Fibroblast of skin of right biceps (primary cell): Measurements from ENCODE around the gene RTTN.

ENCODE experiments used
- DNase-seq: peaks from one replicate; pipeline ENCODE4 v3.0.0-alpha.2; 2013

RTTN gene

GRCh38 chr18:69969491-69969890 is 236.0 kb downstream of the RTTN start:
- DNase-seq, result peak; percentile 5

DNA sequence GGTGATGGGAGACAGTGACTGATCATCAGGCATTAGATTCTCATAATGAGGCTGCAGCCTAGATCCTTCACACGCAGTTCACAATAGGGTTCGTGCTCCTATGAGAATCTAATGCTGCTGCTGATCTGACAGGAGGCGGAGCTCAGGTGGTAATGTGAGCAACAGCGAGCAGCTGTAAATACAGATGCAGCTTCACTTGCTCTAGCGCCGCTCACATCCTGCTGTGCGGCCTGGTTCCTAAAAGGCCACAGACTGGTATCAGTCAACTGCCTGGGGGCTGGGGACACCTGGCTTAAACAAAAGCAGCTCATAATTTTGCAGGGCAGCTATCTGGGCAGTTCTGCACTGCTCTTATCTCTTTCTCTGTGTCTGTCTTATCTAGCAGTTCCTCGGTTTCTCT is 237.4 kb downstream of the RTTN start:
- DNase-seq, result no peak

DNA sequence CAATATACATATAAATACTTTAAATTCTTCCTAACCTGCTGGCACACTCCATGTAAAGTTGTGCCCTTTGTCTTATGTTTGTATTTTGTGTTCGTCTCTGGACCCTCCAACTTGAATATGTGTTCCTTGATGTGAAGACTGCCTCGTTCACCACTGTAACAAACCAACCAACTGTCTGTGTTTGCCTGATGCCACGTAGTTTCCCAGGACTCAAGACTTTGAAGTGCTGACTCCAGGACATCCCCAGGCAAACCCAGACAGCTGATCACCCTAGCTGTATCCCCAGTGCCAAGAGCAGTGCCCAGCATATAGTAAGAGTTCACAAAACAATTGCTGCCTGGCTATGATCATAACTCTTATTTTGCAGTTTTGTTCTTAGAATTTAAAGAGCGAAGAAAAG is 242.3 kb downstream of the RTTN start:
- no peak for DNase-seq

DNA sequence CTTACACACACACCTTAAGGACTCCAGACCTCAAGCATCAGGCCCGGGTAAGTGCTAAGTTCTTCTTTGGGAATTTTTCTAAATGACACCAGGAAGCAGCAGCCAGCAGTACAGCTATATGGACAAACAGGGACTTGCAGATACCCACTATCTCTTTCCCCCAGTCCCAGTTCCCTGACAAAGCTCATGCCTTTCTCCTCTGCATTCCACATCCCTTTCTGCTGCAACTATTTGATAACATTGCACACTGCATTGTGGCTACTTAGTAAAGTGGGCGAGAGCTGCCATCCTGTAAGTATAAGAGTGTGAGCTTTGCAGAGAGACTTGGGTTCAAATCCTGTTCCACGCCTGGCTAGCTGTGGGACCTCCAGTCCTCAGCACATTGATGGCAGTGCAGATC is 243.8 kb downstream of the RTTN start:
- DNase-seq, result no peak

DNA sequence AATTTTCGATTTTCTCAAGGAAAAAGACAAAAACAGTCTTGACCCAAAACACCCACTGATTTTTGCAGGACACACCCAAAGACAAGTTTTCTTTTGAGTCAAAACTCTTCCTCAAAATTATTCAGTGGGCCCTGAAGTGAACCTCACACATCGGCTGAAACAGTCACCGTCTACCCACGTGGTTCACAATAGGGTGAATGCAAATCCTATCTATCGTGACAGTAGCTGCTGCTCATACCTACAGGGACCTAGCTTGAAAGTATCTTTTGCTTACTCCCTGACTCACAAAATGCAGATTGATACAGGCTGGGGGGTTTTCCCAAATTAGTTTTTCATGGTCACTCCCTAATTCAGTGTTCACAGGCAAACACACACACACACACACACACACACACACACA is 247.1 kb downstream of the RTTN start:
- no peak for DNase-seq

DNA sequence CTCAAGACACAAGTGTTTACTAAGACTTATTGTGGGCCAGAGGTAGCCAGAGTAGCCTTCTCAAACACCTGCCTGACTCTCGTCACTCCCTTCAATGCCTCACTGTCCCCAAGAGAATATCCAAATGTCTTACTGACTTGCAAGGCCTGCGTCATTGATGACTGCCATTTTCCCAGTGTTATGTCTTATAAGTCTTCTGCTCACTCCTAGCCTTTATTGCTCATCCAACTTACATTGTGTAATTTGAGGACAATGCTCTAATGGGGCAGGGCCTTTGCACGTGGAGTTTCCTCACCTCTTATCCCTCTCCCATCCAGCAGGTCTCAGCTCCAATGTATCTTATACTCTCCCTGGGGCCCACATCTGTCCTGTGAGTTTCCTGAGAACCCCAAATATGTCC is 247.7 kb downstream of the RTTN start:
- no peak for DNase-seq

GRCh38 chr18:69956665-69957620 is 248.5 kb downstream of the RTTN start:
- DNase-seq, result no peak

DNA sequence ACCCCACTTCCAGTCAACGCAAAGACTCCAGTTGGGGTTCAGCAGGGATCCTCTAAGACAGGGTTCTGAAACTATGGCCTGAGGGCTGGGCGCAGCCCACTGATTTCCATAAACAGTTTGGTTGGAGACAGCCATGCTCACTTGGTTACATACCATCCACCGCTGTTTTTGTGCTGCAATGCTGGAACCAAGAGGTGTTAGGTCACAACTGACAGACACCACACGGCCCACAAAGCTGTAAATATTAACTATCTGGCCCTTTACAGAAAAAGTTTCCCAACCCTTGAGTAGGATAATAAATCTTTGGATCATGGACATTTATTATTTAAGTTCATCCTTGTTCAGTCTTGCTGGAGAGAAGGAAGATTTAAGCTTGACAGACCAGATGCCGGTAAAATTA is 249.4 kb downstream of the RTTN start:
- no peak for DNase-seq

- DNase-seq, result peak; percentile 27
Observed at GRCh38 chr18:69954719-69955480, 250.6 kb downstream of the RTTN start.

DNA sequence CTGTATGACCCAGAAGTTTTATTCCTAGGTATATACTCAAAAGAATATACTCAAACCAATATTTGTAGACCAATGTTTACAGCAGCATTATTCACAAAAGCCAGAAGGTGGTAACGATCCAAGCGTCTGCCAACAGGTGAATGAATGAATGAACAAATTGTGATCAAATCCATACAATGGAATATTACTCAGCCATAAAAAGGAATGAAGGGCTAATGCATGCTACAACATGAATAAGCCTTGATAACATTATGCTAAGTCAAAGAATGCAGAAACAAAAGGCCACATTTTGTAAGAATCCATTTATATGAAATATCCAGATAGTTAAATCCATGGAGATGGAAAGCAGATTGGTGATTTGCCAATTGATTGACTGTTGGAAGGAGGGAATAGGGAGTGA is 252.3 kb downstream of the RTTN start:
- DNase-seq, result no peak
